ENCODE results near the gene CSF3R. TPM values are rescaled to one million over a fixed set of nuclear protein-coding genes. Genes with fewer than 3 reads are reported as not detected.

CSF3R gene
- total and polyA plus RNA-seq, 2 experiments from 2014 or later: 19.7 to 22.3 TPM

GRCh38 chr1:36514501-36514900 is 31.8 kb upstream of the CSF3R start:
- Histone ChIP-seq H3K4me1 (ENCODE audit: insufficient read depth) (no peaks in the 10 kb centered on the region), H3K27ac (no peak overlapping the region), H3K9me2 (replicated peaks; ENCODE audit: insufficient read depth) (no peaks in the 10 kb centered on the region), H3K36me3 (replicated peaks; ENCODE audit: insufficient read depth, low read depth) (no peaks in the 10 kb centered on the region), H4K20me1 (ENCODE audit: insufficient read depth, poor library complexity, severe bottlenecking) (no peaks in the 10 kb centered on the region), H3K4me3 (no peak overlapping the region), H3K27me3 (no peaks in the 10 kb centered on the region), H3K79me2 (no peaks in the 10 kb centered on the region), H3K4me2 (no peak overlapping the region), H2AFZ (no peak overlapping the region), H3K9me3 (ENCODE audit: low read depth) (no peaks in the 10 kb centered on the region)
- TF ChIP-seq CTCF (IDR thresholded peaks at IDR 0.05; ENCODE audit: poor library complexity) (no peak), EZH2 (IDR thresholded peaks at IDR 0.05; ENCODE audit: borderline replicate concordance) (no peak), EZH2phosphoT487 (IDR thresholded peaks at IDR 0.05; ENCODE audit: low read depth, severe bottlenecking, unreplicated experiment) (no peak)
- no peak for DNase-seq (ENCODE audit: low spot score)
- WGBS (ENCODE audit: low lambda C conversion rate, missing lambda C conversion rate): 92% methylated on average over 18 of the region's 18 CpGs

- Histone ChIP-seq H3K4me3 (no peak overlapping the region), H3K36me3 (replicated peaks; ENCODE audit: insufficient read depth, low read depth) (no peaks in the 10 kb centered on the region), H2AFZ (no peak overlapping the region), H3K79me2 (no peaks in the 10 kb centered on the region), H4K20me1 (ENCODE audit: insufficient read depth, poor library complexity, severe bottlenecking) (no peaks in the 10 kb centered on the region), H3K27me3 (no peaks in the 10 kb centered on the region), H3K9me3 (ENCODE audit: low read depth) (no peaks in the 10 kb centered on the region), H3K4me2 (no peak overlapping the region), H3K27ac (no peak overlapping the region), H3K9me2 (replicated peaks; ENCODE audit: insufficient read depth) (no peaks in the 10 kb centered on the region), H3K4me1 (ENCODE audit: insufficient read depth) (no peaks in the 10 kb centered on the region)
- WGBS (ENCODE audit: low lambda C conversion rate, missing lambda C conversion rate): 77% methylated on average over 12 of the region's 12 CpGs
- DNase-seq (ENCODE audit: low spot score): no peak
- TF ChIP-seq CTCF (IDR thresholded peaks at IDR 0.05; ENCODE audit: poor library complexity) (no peak), EZH2 (IDR thresholded peaks at IDR 0.05; ENCODE audit: borderline replicate concordance) (no peak), EZH2phosphoT487 (IDR thresholded peaks at IDR 0.05; ENCODE audit: low read depth, severe bottlenecking, unreplicated experiment) (no peak)
Measured at GRCh38 chr1:36513676-36514473, 31.2 kb upstream of the CSF3R start.

GRCh38 chr1:36512842-36513241 is 30.1 kb upstream of the CSF3R start:
- Histone ChIP-seq H3K36me3 (replicated peaks; ENCODE audit: insufficient read depth, low read depth) (no peaks in the 10 kb centered on the region), H3K27me3 (no peaks in the 10 kb centered on the region), H3K9me3 (ENCODE audit: low read depth) (no peaks in the 10 kb centered on the region), H3K79me2 (no peaks in the 10 kb centered on the region), H2AFZ (no peak overlapping the region), H3K9me2 (replicated peaks; ENCODE audit: insufficient read depth) (no peaks in the 10 kb centered on the region), H3K4me1 (ENCODE audit: insufficient read depth) (no peaks in the 10 kb centered on the region), H3K27ac (no peak overlapping the region), H3K4me3 (no peak overlapping the region), H3K4me2 (no peak overlapping the region), H4K20me1 (ENCODE audit: insufficient read depth, poor library complexity, severe bottlenecking) (no peaks in the 10 kb centered on the region)
- 80% methylated on average over 1 of the region's 1 CpG for WGBS (ENCODE audit: low lambda C conversion rate, missing lambda C conversion rate)
- no peak for DNase-seq (ENCODE audit: low spot score)
- no peak for TF ChIP-seq EZH2phosphoT487 (IDR thresholded peaks at IDR 0.05; ENCODE audit: low read depth, severe bottlenecking, unreplicated experiment)
- TF ChIP-seq EZH2 (IDR thresholded peaks at IDR 0.05; ENCODE audit: borderline replicate concordance): no peak
- TF ChIP-seq CTCF (IDR thresholded peaks at IDR 0.05; ENCODE audit: poor library complexity): no peak

Measured in hepatocyte (in vitro differentiated cells).